Right lobe of liver (tissue), 6 donors: ENCODE measurements around the gene TBPL1. TPM values are rescaled to one million over a fixed set of nuclear protein-coding genes. Genes with fewer than 3 reads are reported as not detected.
"Not testable (repeated sequence)": the region's sequence is repeated elsewhere in the genome, so short reads cannot be mapped to it uniquely, and the experiment has no call there.

Experiments used
- ATAC-seq, 4 donors: fragments of 200-7000 bp; cut with Tn5 transposase; one replicate each; pipeline ENCODE4 v1.9.1; 2020; ENCODE audit warnings: mild to moderate bottlenecking in 4 of 4, moderate library complexity in 4 of 4
- DNase-seq, 3 donors: peaks; one replicate each; pipeline ENCODE4 v3.0.0-alpha.2; 2020
- H3K27ac ChIP-seq, 3 donors: fragments of 200-600 bp; one replicate each; pipeline ENCODE4 v1.8.0; 2022
- H3K27me3 ChIP-seq, 2 donors: fragments of 200-600 bp; one replicate each; pipeline ENCODE4 v1.8.0; 2022
- H3K36me3 ChIP-seq, 4 donors: fragments of 200-600 bp; sonication (generic) in 1 of 4; one replicate each; pipeline versions ENCODE4 v1.5.1 to v1.8.0; 2017 to 2022; ENCODE audit warnings: control low read depth in 1 of 4
- H3K4me1 ChIP-seq, 4 donors: fragments of 200-600 bp; sonication (generic) in 1 of 4; one replicate each; pipeline versions ENCODE4 v1.5.1 to v1.8.0; 2017 to 2022; ENCODE audit warnings: control low read depth in 1 of 4
- H3K4me3 ChIP-seq, 3 donors: fragments of 200-600 bp; one replicate each; pipeline ENCODE4 v1.8.0; 2022
- H3K9me3 ChIP-seq, 4 donors: fragments of 200-600 bp; sonication (generic) in 1 of 4; one replicate each; pipeline versions ENCODE4 v1.5.1 to v1.8.0; 2017 to 2022; ENCODE audit warnings: control low read depth in 1 of 4
- CTCF ChIP-seq, 4 donors: fragments of 200-600 bp in 3 of 4; fragments of 450-650 bp in 1 of 4; IDR thresholded peaks; one replicate each; pipeline versions ENCODE4 v1.5.1 to v1.8.0; 2016 to 2022; ENCODE audit warnings: antibody characterized with exemption in 4 of 4, mild to moderate bottlenecking in 2 of 4
- POLR2A ChIP-seq: fragments of 450-650 bp; IDR thresholded peaks from one replicate; pipeline ENCODE4 v1.6.1; 2017; ENCODE audit warnings: antibody characterized with exemption, mild to moderate bottlenecking
- WGBS: methylation state at CpG from one replicate; pipeline ENCODE4 v1.1.6; 2018; ENCODE audit warnings: low coverage, low lambda C conversion rate; ENCODE audit not compliant: insufficient coverage; ENCODE audit errors: missing lambda C conversion rate; 5-methylcytosine and 5-hydroxymethylcytosine counted together
- intact Hi-C, 2 donors: fragments of 100-400 bp; cut with DNase I; formaldehyde crosslinking; loops; one replicate each; pipeline versions ENCODE4 v1.11.2 to v1.14.1; 2022
- total RNA-seq, 6 experiments: library from RNA; depleted of rRNA in 2 of 6; stranded (reverse); fragments of >200 nt in 2 of 6; fragmentation: NEBNext Ultra II Directional in 3 of 6; extraction: Animal tissue kit (Norgen Biotek cat#: 25700) in 3 of 6; gene quantifications; one replicate each; pipeline versions ENCODE4 v1.1.0 to v1.2.4, GENCODE V29; 2016 to 2023
- donor health status: DM: no; HTN: yes; CAD: no.
- donor health status: DM: no; HTN: no; CAD: no.
- donor health status: DM: no; HTN: no; CAD: no.
- donor health status: DM: no; HTN: yes; CAD: no.
- donor health status: DM: no; HTN: yes; CAD: no.

Gene TBPL1
- total RNA-seq, 6 experiments from 2014 or later: 6.0 to 11.5 (median 9.4) TPM

GRCh38 chr6:133923938-133924593, 29.0 kb upstream of the TBPL1 start:
- no peaks in the 10 kb centered on the region for H3K4me1 ChIP-seq
- no peak for TF ChIP-seq POLR2A
- peak; percentile 87 to 96 (median 88) for TF ChIP-seq CTCF (IDR thresholded peaks at IDR 0.05)
- DNase-seq (peak in 2 of 3 donors; percentile 21 to 70), ATAC-seq (peak; percentile 97 to 99 (median 99))
- no peaks in the 10 kb centered on the region for H3K9me3 ChIP-seq
- intact Hi-C loops: loop anchor here (10.0 kb wide), 1 partner anchor 171 kb away; no protein-coding TSS in a partner anchor
- no peak overlapping the region for H3K4me3 ChIP-seq
- WGBS: 12% methylated on average over 6 of the region's 6 CpGs
- no peaks in the 10 kb centered on the region for H3K36me3 ChIP-seq
- no peaks in the 10 kb centered on the region for H3K27me3 ChIP-seq
- H3K27ac ChIP-seq: no peak overlapping the region

DNA sequence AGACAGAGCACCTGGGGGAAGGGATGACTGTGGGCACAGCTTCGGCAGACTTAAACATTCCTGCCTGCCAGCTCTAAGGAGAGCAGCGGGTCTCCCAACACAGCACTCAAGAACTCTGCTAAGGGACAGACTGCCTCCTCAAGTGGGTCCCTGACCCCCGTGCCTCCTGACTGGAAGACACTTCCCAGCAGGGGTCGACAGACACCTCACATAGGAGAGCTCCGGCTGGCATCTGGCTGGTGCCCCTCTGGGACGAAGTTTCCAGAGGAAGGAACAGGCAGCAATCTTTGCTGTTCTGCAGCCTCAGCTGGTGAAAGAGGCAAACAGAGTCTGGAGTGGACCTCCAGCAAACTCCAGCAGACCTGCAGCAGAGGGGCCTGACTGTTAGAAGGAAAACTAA, 21.8 kb upstream of the TBPL1 start:
- DNase-seq, intact Hi-C loops, ATAC-seq, H3K9me3 ChIP-seq, H3K36me3 ChIP-seq, H3K27ac ChIP-seq, H3K4me1 ChIP-seq, H3K27me3 ChIP-seq, H3K4me3 ChIP-seq: not testable (repeated sequence)
- WGBS: no CpG with 5 or more reads among the region's 6 CpGs

- H3K27me3 ChIP-seq, DNase-seq, H3K9me3 ChIP-seq, ATAC-seq, H3K27ac ChIP-seq, intact Hi-C loops, H3K36me3 ChIP-seq, H3K4me3 ChIP-seq, H3K4me1 ChIP-seq: not testable (repeated sequence)
- 93% methylated on average over 3 of the region's 3 CpGs for WGBS
Measured at GRCh38 chr6:133936352-133936751, 16.7 kb upstream of the TBPL1 start.

GRCh38 chr6:133937909-133938308, 15.1 kb upstream of the TBPL1 start:
- Histone ChIP-seq H3K4me3 (no peak overlapping the region), H3K4me1 (peaks cover 0 to 4% (median 0%) of the 10 kb centered on the region in 4 donors), H3K27ac (no peak overlapping the region), H3K9me3 (no peaks in the 10 kb centered on the region), H3K36me3 (no peaks in the 10 kb centered on the region), H3K27me3 (no peaks in the 10 kb centered on the region)
- no peak for TF ChIP-seq POLR2A
- intact Hi-C loops: no loop called here
- ATAC-seq (no peak), DNase-seq (no peak)

GRCh38 chr6:133938533-133938932, 14.5 kb upstream of the TBPL1 start:
- DNase-seq (no peak), ATAC-seq (no peak)
- Histone ChIP-seq H3K4me1 (peaks cover 0 to 4% (median 0%) of the 10 kb centered on the region in 4 donors), H3K36me3 (no peaks in the 10 kb centered on the region), H3K27ac (no peak overlapping the region), H3K27me3 (no peaks in the 10 kb centered on the region), H3K9me3 (no peaks in the 10 kb centered on the region), H3K4me3 (no peak overlapping the region)
- no peak for TF ChIP-seq CTCF (IDR thresholded peaks at IDR 0.05)
- TF ChIP-seq POLR2A: no peak
- intact Hi-C loops: no loop called here
- WGBS: 100% methylated on average over 1 of the region's 1 CpG

GRCh38 chr6:133939778-133940667, 13.0 kb upstream of the TBPL1 start:
- Histone ChIP-seq H3K27me3 (no peaks in the 10 kb centered on the region), H3K9me3 (no peaks in the 10 kb centered on the region), H3K4me3 (peak overlapping the region in 2 of 3 donors; percentile 6 to 8), H3K27ac (peak overlapping the region in 2 of 3 donors; percentile 10 to 47), H3K4me1 (peaks cover 0 to 4% (median 0%) of the 10 kb centered on the region in 4 donors), H3K36me3 (no peaks in the 10 kb centered on the region)
- ATAC-seq: peak; percentile 88 to 100 (median 94)
- intact Hi-C loops: no loop called here
- 43% methylated on average over 8 of the region's 8 CpGs for WGBS
- TF ChIP-seq CTCF (IDR thresholded peaks at IDR 0.05) (no peak), POLR2A (no peak)
- DNase-seq: peak in 2 of 3 donors; percentile 24 to 69
